Measurements from ENCODE around the gene MINDY4. TPM values are rescaled to one million over a fixed set of nuclear protein-coding genes. Genes with fewer than 3 reads are reported as not detected.

MINDY4 gene
- total RNA-seq, 1 donor from 2014 or later, result 4.7 TPM

DNA sequence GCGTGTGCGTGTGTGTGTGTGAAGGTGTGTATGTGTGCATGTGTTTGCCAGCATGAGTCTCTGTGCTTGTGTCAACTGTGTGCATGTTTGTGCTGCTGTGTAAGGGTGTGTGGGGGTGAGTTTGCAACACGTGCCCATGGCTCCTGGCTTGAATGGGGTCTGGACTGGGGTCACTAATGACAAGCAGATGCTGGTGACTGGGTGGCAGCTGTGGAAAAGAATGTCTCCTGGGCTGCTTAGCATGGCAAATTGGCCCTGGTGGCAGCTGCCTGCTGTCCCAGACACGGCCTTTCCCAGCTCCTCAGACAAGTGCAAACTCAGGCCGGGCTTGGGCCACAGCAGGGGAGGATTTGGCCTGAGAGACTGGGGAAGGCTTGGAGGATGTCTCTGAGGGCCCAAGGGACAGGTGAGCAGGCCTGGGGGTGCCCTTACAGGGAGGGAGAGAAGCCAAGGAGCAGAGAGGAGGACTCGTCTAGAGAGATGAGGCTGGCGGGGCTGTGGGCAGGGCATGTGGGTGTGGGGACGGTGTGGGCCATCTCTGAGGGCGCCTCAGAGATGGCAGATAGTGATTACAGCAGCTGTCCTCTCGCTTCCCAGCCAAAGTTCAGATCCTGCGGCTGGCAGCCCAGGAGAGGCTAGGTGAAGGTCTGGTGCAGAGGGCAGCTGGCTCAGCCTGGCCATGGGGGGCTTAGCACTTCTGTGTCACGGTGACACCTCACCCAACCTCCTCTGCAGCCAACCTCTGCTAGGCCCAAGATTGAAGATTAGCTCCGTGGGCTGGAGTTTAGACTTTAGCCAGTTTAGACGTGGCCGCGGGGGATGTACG is 142.0 kb downstream of the MINDY4 start:
- Mint-ChIP-seq H3K36me3 (ENCODE audit: low read depth, unreplicated experiment) (peaks cover 3% of the 10 kb centered on the region), H3K9me3 (ENCODE audit: unreplicated experiment) (no peaks in the 10 kb centered on the region), H3K27ac (ENCODE audit: unreplicated experiment) (no peak overlapping the region), H3K4me3 (ENCODE audit: unreplicated experiment) (no peak overlapping the region), H3K27me3 (ENCODE audit: unreplicated experiment) (peaks cover 4% of the 10 kb centered on the region), H3K4me1 (ENCODE audit: unreplicated experiment) (peaks cover 29% of the 10 kb centered on the region)
- TF ChIP-seq, protein P1, sequence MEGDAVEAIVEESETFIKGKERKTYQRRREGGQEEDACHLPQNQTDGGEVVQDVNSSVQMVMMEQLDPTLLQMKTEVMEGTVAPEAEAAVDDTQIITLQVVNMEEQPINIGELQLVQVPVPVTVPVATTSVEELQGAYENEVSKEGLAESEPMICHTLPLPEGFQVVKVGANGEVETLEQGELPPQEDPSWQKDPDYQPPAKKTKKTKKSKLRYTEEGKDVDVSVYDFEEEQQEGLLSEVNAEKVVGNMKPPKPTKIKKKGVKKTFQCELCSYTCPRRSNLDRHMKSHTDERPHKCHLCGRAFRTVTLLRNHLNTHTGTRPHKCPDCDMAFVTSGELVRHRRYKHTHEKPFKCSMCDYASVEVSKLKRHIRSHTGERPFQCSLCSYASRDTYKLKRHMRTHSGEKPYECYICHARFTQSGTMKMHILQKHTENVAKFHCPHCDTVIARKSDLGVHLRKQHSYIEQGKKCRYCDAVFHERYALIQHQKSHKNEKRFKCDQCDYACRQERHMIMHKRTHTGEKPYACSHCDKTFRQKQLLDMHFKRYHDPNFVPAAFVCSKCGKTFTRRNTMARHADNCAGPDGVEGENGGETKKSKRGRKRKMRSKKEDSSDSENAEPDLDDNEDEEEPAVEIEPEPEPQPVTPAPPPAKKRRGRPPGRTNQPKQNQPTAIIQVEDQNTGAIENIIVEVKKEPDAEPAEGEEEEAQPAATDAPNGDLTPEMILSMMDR (IDR thresholded peaks at IDR 0.05; ENCODE audit: unreplicated experiment), result no peak
- DNase-seq (ENCODE audit: low spot score), result no peak

DNA sequence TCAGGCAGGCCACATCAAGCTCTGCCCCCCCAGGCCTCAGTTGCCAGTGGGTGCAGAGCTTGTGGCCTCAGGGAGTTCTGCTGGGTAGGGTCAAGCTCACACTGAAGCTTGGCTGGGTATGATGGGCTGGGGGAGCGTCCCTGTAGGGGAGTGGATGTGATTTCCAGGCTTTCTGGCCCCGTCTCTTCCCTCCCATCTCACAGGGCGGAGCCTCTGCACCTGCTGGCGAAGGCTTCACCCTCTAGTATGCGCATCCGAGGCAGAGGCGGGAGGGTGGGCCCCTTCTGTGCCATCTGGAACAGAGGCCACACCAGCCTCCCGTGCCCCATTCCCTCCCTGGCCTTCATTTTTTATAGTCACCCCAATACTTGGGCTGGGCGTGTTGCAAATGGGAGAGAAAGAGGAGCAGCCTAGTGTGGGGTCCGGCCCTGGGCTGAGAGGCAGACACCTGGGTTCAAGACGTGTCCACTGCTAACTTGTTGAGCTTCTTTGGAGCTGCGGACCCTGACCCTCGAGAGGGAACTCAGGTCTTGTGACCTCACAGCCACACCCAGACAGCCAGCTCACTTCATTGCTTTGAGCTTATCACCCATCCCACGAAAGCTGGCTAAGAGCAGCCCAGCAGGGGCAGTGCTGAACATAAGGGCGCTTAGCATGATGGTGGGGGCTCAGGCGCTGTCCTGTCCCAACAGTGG is 142.8 kb downstream of the MINDY4 start:
- Mint-ChIP-seq H3K36me3 (ENCODE audit: low read depth, unreplicated experiment) (peaks cover 3% of the 10 kb centered on the region), H3K4me3 (ENCODE audit: unreplicated experiment) (no peak overlapping the region), H3K27ac (ENCODE audit: unreplicated experiment) (no peak overlapping the region), H3K4me1 (ENCODE audit: unreplicated experiment) (peaks cover 24% of the 10 kb centered on the region), H3K9me3 (ENCODE audit: unreplicated experiment) (no peaks in the 10 kb centered on the region), H3K27me3 (ENCODE audit: unreplicated experiment) (peaks cover 4% of the 10 kb centered on the region)
- DNase-seq (ENCODE audit: low spot score), result no peak
- TF ChIP-seq, protein P1 (IDR thresholded peaks at IDR 0.05; ENCODE audit: unreplicated experiment), result no peak

DNA sequence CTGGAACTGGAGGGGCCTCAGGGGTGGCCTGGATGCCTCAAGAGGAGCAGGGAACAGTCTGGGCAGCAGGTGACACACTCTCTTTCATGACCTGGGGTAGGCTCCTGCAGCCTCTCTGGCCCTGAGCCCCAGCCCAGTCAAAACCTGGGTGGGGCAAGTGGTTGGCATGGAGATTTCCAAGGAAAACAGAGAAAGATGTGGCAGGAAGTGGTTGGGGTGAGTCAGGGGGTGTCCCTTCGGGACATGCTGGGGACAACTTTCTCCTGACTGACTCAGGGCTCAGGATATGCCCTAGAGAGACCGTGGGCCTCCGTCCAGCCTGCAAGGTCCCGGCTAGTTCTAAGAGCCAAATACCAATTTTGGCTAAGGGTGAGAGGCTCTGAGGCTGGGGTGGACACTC is 143.4 kb downstream of the MINDY4 start:
- DNase-seq (ENCODE audit: low spot score), result no peak
- Mint-ChIP-seq H3K36me3 (ENCODE audit: low read depth, unreplicated experiment) (peaks cover 3% of the 10 kb centered on the region), H3K4me3 (ENCODE audit: unreplicated experiment) (no peak overlapping the region), H3K27me3 (ENCODE audit: unreplicated experiment) (peaks cover 7% of the 10 kb centered on the region), H3K9me3 (ENCODE audit: unreplicated experiment) (no peaks in the 10 kb centered on the region), H3K4me1 (ENCODE audit: unreplicated experiment) (peaks cover 21% of the 10 kb centered on the region), H3K27ac (ENCODE audit: unreplicated experiment) (no peak overlapping the region)
- TF ChIP-seq, protein P1 (IDR thresholded peaks at IDR 0.05; ENCODE audit: unreplicated experiment), result no peak

DNA sequence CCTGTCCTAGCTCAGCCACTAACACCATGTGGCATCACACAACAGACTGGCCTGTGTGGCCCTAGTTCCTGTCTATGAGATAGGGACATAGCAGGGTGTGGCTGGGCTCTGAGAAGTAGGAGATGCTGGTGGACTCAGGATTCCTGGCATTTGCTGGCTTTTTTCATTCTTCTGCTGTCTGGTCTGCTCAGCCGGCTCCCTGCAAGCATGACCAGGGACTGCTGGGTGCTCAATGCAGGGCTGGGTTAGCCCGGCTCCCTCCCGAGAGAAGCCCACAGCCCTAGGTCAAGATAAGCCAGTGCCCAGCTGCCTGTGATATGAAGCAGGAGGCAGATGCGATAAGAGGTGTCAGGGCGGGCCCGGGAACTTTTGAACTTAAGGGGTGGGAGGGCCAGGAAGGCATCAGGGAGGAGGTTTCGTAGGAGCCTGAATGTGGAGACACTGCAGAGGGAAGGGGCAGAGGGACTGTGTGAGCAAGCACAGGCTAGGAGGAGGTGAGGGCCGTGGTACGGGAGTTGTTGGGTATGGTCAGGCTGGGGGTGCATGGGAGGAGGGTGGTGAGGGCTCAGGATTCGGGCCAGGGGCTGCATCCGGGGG is 143.9 kb downstream of the MINDY4 start:
- DNase-seq (ENCODE audit: low spot score), result no peak

More for the DNA sequence above, 143.9 kb downstream of the MINDY4 start:
- Mint-ChIP-seq H3K4me3 (ENCODE audit: unreplicated experiment) (no peak overlapping the region), H3K27me3 (ENCODE audit: unreplicated experiment) (peaks cover 9% of the 10 kb centered on the region), H3K4me1 (ENCODE audit: unreplicated experiment) (peaks cover 22% of the 10 kb centered on the region), H3K36me3 (ENCODE audit: low read depth, unreplicated experiment) (peaks cover 3% of the 10 kb centered on the region), H3K9me3 (ENCODE audit: unreplicated experiment) (no peaks in the 10 kb centered on the region), H3K27ac (ENCODE audit: unreplicated experiment) (no peak overlapping the region)
- TF ChIP-seq, protein P1 (IDR thresholded peaks at IDR 0.05; ENCODE audit: unreplicated experiment), result no peak

Measured in endothelial cell (in vitro differentiated cells).